Effector CD4-positive, alpha-beta T cell (primary cell): Measurements from ENCODE around the gene ARHGEF12.

Source experiments
- DNase-seq: peaks from one replicate; pipeline ENCODE4 v3.0.0-alpha.2; 2020

Gene ARHGEF12

DNA sequence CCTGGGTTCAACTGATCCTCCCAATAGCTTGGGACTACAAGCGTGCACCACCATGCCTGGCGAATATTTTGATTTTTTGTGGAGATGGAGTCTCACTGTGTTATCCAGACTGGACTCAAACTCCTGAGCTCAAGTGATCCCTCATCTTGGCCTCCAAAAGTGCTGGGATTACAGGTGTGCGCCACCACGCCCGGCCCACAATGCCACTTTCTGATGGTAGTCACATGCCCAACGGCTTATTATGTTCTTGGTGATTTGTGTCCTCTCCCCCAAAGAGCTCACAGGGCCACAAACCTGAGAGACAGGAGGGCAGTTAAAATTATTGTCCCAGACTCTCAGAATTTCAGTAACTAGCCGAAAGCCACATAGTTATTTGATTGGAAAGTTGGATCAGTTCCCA lies 185.0 kb downstream of the ARHGEF12 start:
- DNase-seq, result no peak

DNA sequence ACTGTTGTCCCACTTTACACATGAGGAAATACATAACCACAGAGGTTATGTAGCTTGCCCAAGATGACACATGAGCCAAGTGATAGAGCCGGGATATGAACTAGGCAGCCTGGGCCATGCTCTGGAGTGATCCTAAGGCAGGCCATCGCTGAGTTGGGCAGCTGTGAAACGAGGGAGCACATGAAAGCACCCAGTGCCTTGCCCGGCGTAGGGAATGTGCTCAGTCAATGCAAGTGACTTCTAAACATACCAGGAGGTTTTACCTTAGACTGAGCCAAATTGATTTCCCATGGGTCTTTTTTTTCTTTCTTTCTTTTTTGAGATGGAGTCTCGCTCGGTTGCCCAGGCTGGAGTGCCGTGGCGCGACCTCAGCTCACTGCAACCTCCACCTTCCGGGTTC lies 185.8 kb downstream of the ARHGEF12 start:
- no peak for DNase-seq

DNA sequence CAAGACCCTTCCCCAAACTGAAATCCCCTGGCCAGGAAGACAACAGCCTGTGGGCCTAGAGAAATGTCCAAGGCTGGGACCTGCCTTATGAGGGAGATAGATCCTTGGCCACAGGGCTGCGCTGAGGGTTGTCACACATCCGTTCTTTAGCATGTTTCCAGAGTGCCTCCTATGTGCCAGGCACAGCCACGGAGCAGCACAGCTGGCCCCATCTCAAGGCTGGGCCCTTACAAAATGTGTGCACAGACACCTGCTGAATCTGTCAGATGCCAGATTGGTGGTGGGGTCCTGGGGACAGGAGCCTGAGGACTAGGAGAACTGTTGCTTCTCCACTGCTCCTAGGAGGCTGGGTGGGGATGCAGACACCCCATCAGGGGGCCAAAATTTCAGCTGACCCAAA lies 186.5 kb downstream of the ARHGEF12 start:
- no peak for DNase-seq

DNA sequence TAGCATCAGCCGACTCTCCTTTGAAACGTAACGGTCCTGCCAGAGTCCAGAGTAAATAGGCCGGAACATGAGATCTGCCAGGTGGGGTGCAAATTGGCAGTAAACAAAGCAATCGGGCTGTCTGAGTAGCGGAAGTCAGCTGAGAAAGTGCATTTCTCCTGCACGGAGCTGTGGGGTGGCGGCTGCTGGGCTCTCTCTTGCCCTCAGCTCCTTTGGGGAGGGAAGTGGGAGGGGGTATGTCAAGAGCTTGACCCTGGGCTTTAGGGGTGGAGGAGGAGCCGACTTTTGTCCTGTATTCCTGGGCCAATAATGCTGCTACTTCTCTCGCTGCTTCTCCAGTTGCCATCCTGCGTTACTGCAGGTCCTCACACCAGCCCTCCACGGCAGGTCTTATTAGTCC lies 187.0 kb downstream of the ARHGEF12 start:
- DNase-seq, result no peak

- no peak for DNase-seq
These were observed 188.4 kb downstream of the ARHGEF12 start for GRCh38 chr11:120524536-120525085.

GRCh38 chr11:120525261-120526171 lies 189.3 kb downstream of the ARHGEF12 start:
- DNase-seq, result no peak

DNA sequence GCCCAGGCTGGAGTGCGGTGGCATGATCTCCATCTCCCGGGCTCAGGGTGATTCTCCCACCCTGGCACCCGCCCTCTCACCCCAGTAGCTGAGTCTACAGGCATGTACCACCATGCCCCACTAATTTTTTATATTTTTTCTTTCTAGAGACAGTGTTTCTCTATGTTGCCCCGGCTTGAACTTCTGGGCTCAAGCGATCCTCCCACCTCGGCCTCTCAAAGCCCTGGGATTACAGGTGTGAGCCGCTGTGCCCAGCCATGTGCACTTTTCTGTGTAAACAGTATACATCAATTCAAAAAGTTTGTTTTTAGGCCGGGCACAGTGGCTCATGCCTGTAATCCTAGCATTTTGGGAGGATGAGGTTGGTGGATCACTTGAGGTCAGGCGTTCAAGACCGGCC lies 190.0 kb downstream of the ARHGEF12 start:
- no peak for DNase-seq

- no peak for DNase-seq
These were observed 191.0 kb downstream of the ARHGEF12 start for GRCh38 chr11:120527111-120527761.

DNA sequence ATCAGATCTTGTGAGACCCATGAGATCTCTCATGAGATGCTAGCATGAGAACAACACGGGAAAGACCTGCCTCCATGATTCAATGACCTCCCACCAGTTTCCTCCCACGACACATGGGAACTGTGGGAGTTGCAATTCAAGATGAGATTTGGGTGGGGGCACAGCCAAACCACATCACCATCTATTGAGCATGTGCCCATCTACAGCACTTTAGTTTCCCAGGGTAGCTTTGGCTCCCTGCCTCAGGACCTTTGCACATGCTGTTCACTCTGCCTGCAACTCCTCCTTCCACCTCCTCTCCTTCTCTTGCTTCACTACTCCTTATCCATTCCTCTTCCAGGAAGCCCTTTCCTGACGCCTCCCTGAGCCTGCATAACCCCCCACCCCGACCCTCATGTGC lies 192.5 kb downstream of the ARHGEF12 start:
- no peak for DNase-seq

DNA sequence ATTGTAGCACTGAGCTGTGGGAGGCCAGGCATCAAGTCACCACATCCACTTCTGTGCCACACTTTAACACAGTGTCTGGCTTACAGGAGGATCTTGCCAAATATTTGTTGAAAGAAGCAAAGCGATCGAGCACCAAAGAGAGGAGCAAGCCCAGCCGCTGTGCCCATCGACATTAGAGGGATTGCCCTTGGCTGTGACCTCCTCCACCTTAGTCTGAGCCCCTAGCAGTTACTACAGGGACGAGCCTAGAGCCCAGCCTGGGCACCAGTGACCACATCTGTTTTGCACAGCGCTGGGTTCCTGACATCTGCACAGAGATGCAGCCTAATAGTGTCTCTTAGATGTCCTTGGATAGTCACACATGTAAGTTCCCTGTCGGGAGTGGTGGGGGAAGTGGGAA lies 193.0 kb downstream of the ARHGEF12 start:
- no peak for DNase-seq

DNA sequence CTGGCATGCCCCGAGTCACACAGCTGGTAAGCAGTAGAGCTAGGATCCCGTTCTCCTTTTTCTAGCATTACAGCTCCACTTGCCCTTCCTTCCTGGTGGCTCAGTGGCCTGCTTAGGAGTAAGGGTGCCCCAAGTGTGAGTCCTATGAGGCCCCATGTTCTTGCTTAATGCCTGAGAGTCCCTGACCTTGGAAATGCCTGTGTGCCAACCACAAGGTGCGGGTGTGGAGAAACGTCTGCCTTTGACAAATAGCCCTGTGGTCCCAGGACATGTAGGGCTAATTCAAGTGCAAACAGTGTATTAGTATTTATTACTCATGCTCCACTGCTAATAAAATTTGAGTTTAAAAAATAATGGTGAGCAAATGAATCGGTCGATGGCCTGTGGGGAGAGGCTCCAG lies 193.7 kb downstream of the ARHGEF12 start:
- DNase-seq, result no peak

GRCh38 chr11:120532082-120532831 lies 196.0 kb downstream of the ARHGEF12 start:
- no peak for DNase-seq

- DNase-seq, result no peak
These were observed 196.6 kb downstream of the ARHGEF12 start for GRCh38 chr11:120532832-120533196.

DNA sequence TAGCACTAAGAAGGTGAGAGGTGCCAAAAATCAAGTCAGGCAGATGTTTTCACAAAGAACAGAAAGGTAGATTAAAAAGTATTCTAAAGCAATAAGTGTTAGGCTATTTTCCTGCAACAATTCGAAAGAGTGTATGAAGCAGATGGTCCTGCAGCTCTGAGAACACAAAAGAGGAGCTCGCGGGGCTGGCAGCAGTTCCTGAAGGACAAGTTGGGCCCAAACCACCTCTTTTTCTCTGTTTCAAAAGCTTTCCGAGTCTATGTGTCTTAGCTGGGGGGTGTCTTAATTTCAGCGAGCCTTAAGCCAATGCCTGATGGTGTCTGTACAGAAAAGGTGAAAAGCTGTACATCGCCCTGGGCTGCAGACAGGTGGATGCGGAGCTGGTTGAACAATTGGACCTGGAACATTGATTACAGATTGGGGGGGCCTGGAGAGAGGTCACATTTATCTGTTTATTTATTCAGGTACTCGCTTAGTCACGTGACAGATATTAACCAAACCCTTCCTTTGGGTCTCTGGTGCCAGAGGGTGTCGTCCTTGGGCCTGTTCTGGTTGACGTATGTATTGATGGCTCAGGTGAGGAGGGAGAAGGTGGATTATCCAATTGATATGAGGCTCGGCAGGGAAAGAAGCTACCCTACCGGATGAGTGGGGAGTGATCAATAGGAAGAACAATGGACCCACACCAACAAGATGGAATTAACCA lies 200.0 kb downstream of the ARHGEF12 start:
- no peak for DNase-seq

GRCh38 chr11:120536797-120537169 lies 200.6 kb downstream of the ARHGEF12 start:
- DNase-seq, result no peak

- DNase-seq, result no peak
These were observed 201.8 kb downstream of the ARHGEF12 start for GRCh38 chr11:120537996-120538395.

- DNase-seq, result no peak
These were observed 202.5 kb downstream of the ARHGEF12 start for GRCh38 chr11:120538707-120539106.
